Type B pancreatic cell (in vitro differentiated cells): Measurements from ENCODE around the gene IQCK. TPM values are rescaled to one million over a fixed set of nuclear protein-coding genes. Genes with fewer than 3 reads are reported as not detected.

ENCODE experiments used
- DNase-seq: peaks from one replicate; pipeline ENCODE4 v3.0.0; 2021; ENCODE audit warnings: mixed read lengths; ENCODE audit not compliant: unreplicated experiment; ENCODE audit errors: extremely low spot score
- H3K27ac Mint-ChIP-seq: 2 replicates; pipeline ENCODE4 v1.8.0; 2021; ENCODE audit warnings: mild to moderate bottlenecking, mixed read lengths
- H3K27me3 Mint-ChIP-seq: 2 replicates; pipeline ENCODE4 v1.8.0; 2021; ENCODE audit warnings: mixed read lengths
- H3K36me3 Mint-ChIP-seq: 2 replicates; pipeline ENCODE4 v1.8.0; 2021; ENCODE audit warnings: mixed read lengths
- H3K4me1 Mint-ChIP-seq: one replicate; pipeline ENCODE4 v1.8.0; 2021; ENCODE audit warnings: mixed read lengths; ENCODE audit not compliant: unreplicated experiment
- H3K4me3 Mint-ChIP-seq: 2 replicates; pipeline ENCODE4 v1.8.0; 2021; ENCODE audit warnings: mild to moderate bottlenecking, mixed read lengths
- H3K9me3 Mint-ChIP-seq: 2 replicates; pipeline ENCODE4 v1.8.0; 2021; ENCODE audit warnings: mixed read lengths
- CTCF ChIP-seq: fragments of 200-600 bp; sonication (generic); conservative IDR thresholded peaks from 2 replicates; pipeline ENCODE4 v1.5.0; 2021; ENCODE audit warnings: antibody characterized with exemption, mild to moderate bottlenecking
- total RNA-seq: library from RNA; stranded (reverse); gene quantifications from 2 replicates; pipeline ENCODE4 v1.2.1, GENCODE V29; 2021; ENCODE audit warnings: low replicate concordance

IQCK gene
- total RNA-seq, 1 donor from 2014 or later: 23.0 TPM

- Mint-ChIP-seq H3K4me1 (peaks cover 6% of the 10 kb centered on the region), H3K27me3 (no peaks in the 10 kb centered on the region), H3K9me3 (no peaks in the 10 kb centered on the region), H3K36me3 (peaks cover 34% of the 10 kb centered on the region), H3K4me3 (no peak overlapping the region), H3K27ac (no peak overlapping the region)
- no peak for DNase-seq
- TF ChIP-seq CTCF: no peak
Measured at GRCh38 chr16:19705843-19706242, 12.2 kb upstream of the IQCK start.

GRCh38 chr16:19706846-19707245, 11.2 kb upstream of the IQCK start:
- no peaks in the 10 kb centered on the region for H3K9me3 Mint-ChIP-seq
- no peak for DNase-seq
- H3K27ac Mint-ChIP-seq: no peak overlapping the region
- no peak for TF ChIP-seq CTCF
- H3K36me3 Mint-ChIP-seq: peaks cover 39% of the 10 kb centered on the region
- no peak overlapping the region for H3K4me3 Mint-ChIP-seq
- H3K27me3 Mint-ChIP-seq: no peaks in the 10 kb centered on the region
- peaks cover 4% of the 10 kb centered on the region for H3K4me1 Mint-ChIP-seq

- no peaks in the 10 kb centered on the region for H3K9me3 Mint-ChIP-seq
- peaks cover 4% of the 10 kb centered on the region for H3K4me1 Mint-ChIP-seq
- no peak for DNase-seq
- no peak overlapping the region for H3K27ac Mint-ChIP-seq
- TF ChIP-seq CTCF: no peak
- H3K27me3 Mint-ChIP-seq: no peaks in the 10 kb centered on the region
- H3K4me3 Mint-ChIP-seq: no peak overlapping the region
- H3K36me3 Mint-ChIP-seq: peaks cover 36% of the 10 kb centered on the region
Measured at GRCh38 chr16:19707569-19708295, 10.3 kb upstream of the IQCK start.

GRCh38 chr16:19708296-19709205, 9.5 kb upstream of the IQCK start:
- H3K4me3 Mint-ChIP-seq: no peak overlapping the region

More at GRCh38 chr16:19708296-19709205, 9.5 kb upstream of the IQCK start:
- DNase-seq: no peak
- no peaks in the 10 kb centered on the region for H3K27me3 Mint-ChIP-seq
- TF ChIP-seq CTCF: no peak
- no peaks in the 10 kb centered on the region for H3K9me3 Mint-ChIP-seq
- peaks cover 4% of the 10 kb centered on the region for H3K4me1 Mint-ChIP-seq
- H3K27ac Mint-ChIP-seq: peak overlapping the region; percentile 6
- H3K36me3 Mint-ChIP-seq: peaks cover 30% of the 10 kb centered on the region
